K562 (cell line): ENCODE results near the gene LRRC59. TPM values are rescaled to one million over a fixed set of nuclear protein-coding genes. Genes with fewer than 3 reads are reported as not detected.

Experiments used
- ATAC-seq: fragments of 200-7000 bp; cut with Tn5 transposase; 3 replicates; pipeline ENCODE4 v1.9.1; 2020; ENCODE audit warnings: moderate library complexity
- BruUV-seq: library from RNA; stranded (reverse); fragments of 400-500 nt; replicated peaks from 2 replicates; lab custom pipeline; 2021; lab: Mats Ljungman, UMichigan
- CTCF ChIA-PET: fragments of 300-600 bp; formaldehyde crosslinking; extraction: SDS; loops from one replicate; lab custom pipeline; 2021; ENCODE audit warnings: low intra/inter-chr PET ratio; lab: Yijun Ruan, JAX
- POLR2A ChIA-PET: fragments of 300-600, 350-650 bp; sonication (Branson Sonifier 250); formaldehyde crosslinking; extraction: SDS; loops from one replicate; lab custom pipeline; 2021; ENCODE audit warnings: antibody characterized with exemption, inconsistent platforms; lab: Yijun Ruan, JAX
- DNase-seq, 4 experiments: peaks; one replicate each; pipeline versions ENCODE4 v3.0.0 to v3.0.0-alpha.2; 2011 to 2018; ENCODE audit warnings: low spot score in 3 of 4, mixed read lengths in 3 of 4; ENCODE audit errors: extremely low read depth in 1 of 4
- FAIRE-seq: peaks from 2 replicates; lab custom pipeline; 2011; peaks lifted over from hg19 to GRCh38; lab: Jason Lieb, UNC
- H2AFZ ChIP-seq: 2 replicates; pipeline ENCODE4 v1.6.0; 2011; ENCODE audit warnings: low read depth, low read length, control low read depth, inconsistent platforms
- H3K27ac ChIP-seq: fragments of 200-600 bp; 3 replicates; pipeline ENCODE4 v1.8.0; 2011; ENCODE audit warnings: low read depth, mild to moderate bottlenecking, control low read depth, inconsistent platforms, low read length, moderate library complexity, mixed read lengths; ENCODE audit errors: extremely low read depth
- H3K27me3 ChIP-seq, 2 experiments: fragments of 300-600 bp in 1 of 2; 2 replicates in 1 of 2; 3 replicates in 1 of 2; pipeline versions ENCODE4 v1.6.0 to v1.8.0; 2011; ENCODE audit warnings: inconsistent platforms in 2 of 2, low read length in 2 of 2, mild to moderate bottlenecking in 1 of 2, mixed read lengths in 1 of 2, moderate library complexity in 1 of 2; ENCODE audit not compliant: control insufficient read depth in 2 of 2, insufficient read depth in 2 of 2
- H3K36me3 ChIP-seq: fragments of 300-600 bp; 3 replicates; pipeline ENCODE4 v1.8.0; 2011; ENCODE audit warnings: mild to moderate bottlenecking, low read length, inconsistent platforms; ENCODE audit not compliant: control insufficient read depth, insufficient read depth
- H3K4me1 ChIP-seq, 2 experiments: fragments of 200-600 bp in 1 of 2; replicated peaks in 1 of 2; 2 replicates in 1 of 2; 3 replicates in 1 of 2; pipeline versions ENCODE4 v1.5.1 to v1.8.0; 2011; ENCODE audit warnings: inconsistent platforms in 2 of 2, low read length in 2 of 2, mild to moderate bottlenecking in 1 of 2, mixed read lengths in 1 of 2, moderate library complexity in 1 of 2; ENCODE audit not compliant: control insufficient read depth in 2 of 2, insufficient read depth in 2 of 2
- H3K4me2 ChIP-seq: 2 replicates; pipeline ENCODE4 v1.6.1; 2011; ENCODE audit warnings: low read length, control low read depth, inconsistent platforms, mixed read lengths; ENCODE audit not compliant: insufficient read depth
- H3K4me3 ChIP-seq: fragments of 200-600 bp; sonication (generic), shearing (Covaris generic); 2 replicates; pipeline ENCODE4 v1.5.1; 2016; ENCODE audit warnings: control low read depth, inconsistent platforms
- H3K79me2 ChIP-seq: fragments of 200-600 bp; 3 replicates; pipeline ENCODE4 v1.8.0; 2011; ENCODE audit warnings: low read length, inconsistent platforms; ENCODE audit not compliant: control insufficient read depth, insufficient read depth
- H3K9ac ChIP-seq, 2 experiments: 2 replicates each; pipeline versions ENCODE4 v1.6.0 to v1.6.1; 2011; ENCODE audit warnings: low read depth in 2 of 2, low read length in 2 of 2, control low read depth in 1 of 2, inconsistent platforms in 1 of 2, mild to moderate bottlenecking in 1 of 2, mixed read lengths in 1 of 2; ENCODE audit not compliant: insufficient read depth in 1 of 2
- H3K9me1 ChIP-seq: one replicate; pipeline ENCODE4 v1.6.0; 2011; ENCODE audit warnings: inconsistent platforms, mild to moderate bottlenecking, low read length, moderate library complexity; ENCODE audit not compliant: control insufficient read depth, insufficient read depth
- H3K9me3 ChIP-seq: replicated peaks from 2 replicates; pipeline ENCODE4 v1.5.1; 2011; ENCODE audit warnings: low read depth, low read length, inconsistent platforms; ENCODE audit not compliant: control insufficient read depth, insufficient read depth
- H4K20me1 ChIP-seq: replicated peaks from 2 replicates; pipeline ENCODE4 v1.6.1; 2011; ENCODE audit warnings: low read length, inconsistent platforms, mixed read lengths; ENCODE audit not compliant: control insufficient read depth, insufficient read depth
- ATF1 ChIP-seq, 2 experiments: fragments of 450-650 bp in 1 of 2; IDR thresholded peaks; 2 replicates each; pipeline ENCODE4 v1.6.1; 2016; ENCODE audit warnings: missing compliant biosample characterization in 1 of 2, missing genetic modification characterization in 1 of 2
- BCL6 ChIP-seq: fragments of 250-450 bp; sonication (Bioruptor Pico); IDR thresholded peaks from 2 replicates; pipeline ENCODE4 v1.4.0; 2020
- CEBPG ChIP-seq, 3 experiments: fragments of 200-800 bp in 1 of 3; sonication (Bioruptor generic) in 1 of 3; sonication (generic) in 1 of 3; formaldehyde crosslinking in 1 of 3; IDR thresholded peaks in 2 of 3; conservative IDR thresholded peaks in 1 of 3; 2 replicates each; pipeline versions ENCODE4 v1.6.1 to v1.8.0; 2016 to 2022; ENCODE audit warnings: missing compliant biosample characterization in 2 of 3, missing genetic modification characterization in 2 of 3, mild to moderate bottlenecking in 1 of 3, missing genetic modification reagents in 1 of 3
- E2F3 ChIP-seq: fragments of 250-450 bp; sonication (Bioruptor Pico); IDR thresholded peaks from 2 replicates; pipeline ENCODE4 v1.4.0; 2020; ENCODE audit warnings: mild to moderate bottlenecking
- ETV6 ChIP-seq, 3 experiments: fragments of 150-350 bp in 1 of 3; sonication (generic) in 1 of 3; formaldehyde crosslinking in 1 of 3; IDR thresholded peaks; 2 replicates each; pipeline versions ENCODE4 v1.6.1 to v1.8.0; 2014 to 2022; ENCODE audit warnings: borderline replicate concordance in 2 of 3, low read depth in 2 of 3, antibody characterized with exemption in 1 of 3, low read length in 1 of 3, mild to moderate bottlenecking in 1 of 3, missing genetic modification reagents in 1 of 3
- HNRNPLL ChIP-seq: fragments of 200-400 bp; formaldehyde crosslinking; IDR thresholded peaks from 2 replicates; pipeline ENCODE4 v1.6.1; 2017; ENCODE audit warnings: low read length, low read depth, mild to moderate bottlenecking; ENCODE audit not compliant: poor library complexity, severe bottlenecking
- HNRNPUL1 ChIP-seq: fragments of 200-400 bp; formaldehyde crosslinking; IDR thresholded peaks from 2 replicates; pipeline ENCODE4 v1.6.1; 2017; ENCODE audit warnings: low read length
- KLF16 ChIP-seq: IDR thresholded peaks from 2 replicates; pipeline ENCODE4 v1.6.1; 2016; ENCODE audit warnings: antibody characterized with exemption
- RBM34 ChIP-seq: fragments of 200-400 bp; formaldehyde crosslinking; IDR thresholded peaks from 2 replicates; pipeline ENCODE4 v1.6.1; 2018; ENCODE audit warnings: low read length, borderline replicate concordance; ENCODE audit not compliant: insufficient read depth
- SETDB1 ChIP-seq: IDR thresholded peaks from one replicate; pipeline ENCODE4 v1.6.1; 2012; ENCODE audit warnings: low read length, control low read depth, inconsistent platforms
- SIN3B ChIP-seq: fragments of 450-650 bp; IDR thresholded peaks from 2 replicates; pipeline ENCODE4 v1.6.1; 2017; ENCODE audit warnings: low read depth, mild to moderate bottlenecking, moderate library complexity
- SREBF2 ChIP-seq: sonication (generic); formaldehyde crosslinking; IDR thresholded peaks from 2 replicates; pipeline ENCODE4 v1.4.0; 2020; ENCODE audit warnings: mild to moderate bottlenecking, missing genetic modification reagents
- SRF ChIP-seq, 2 experiments: fragments of 250-450, 450-650 bp in 1 of 2; sonication (Bioruptor Pico) in 1 of 2; sonication (generic) in 1 of 2; formaldehyde crosslinking; IDR thresholded peaks; 2 replicates each; pipeline versions ENCODE4 v1.5.0 to v1.5.1; 2020 to 2022; ENCODE audit warnings: mild to moderate bottlenecking in 1 of 2, missing genetic modification reagents in 1 of 2
- TEAD2 ChIP-seq: fragments of 450-650 bp; IDR thresholded peaks from 2 replicates; pipeline ENCODE4 v1.6.1; 2016; ENCODE audit warnings: missing genetic modification characterization, control low read depth, missing compliant biosample characterization
- ZBTB8A ChIP-seq: fragments of 450-650 bp; IDR thresholded peaks from 2 replicates; pipeline ENCODE4 v1.6.1; 2018; ENCODE audit warnings: mild to moderate bottlenecking, moderate library complexity; ENCODE audit not compliant: partially characterized antibody
- ZFP36 ChIP-seq: fragments of 150-350 bp; IDR thresholded peaks from 2 replicates; pipeline ENCODE4 v1.6.1; 2018; ENCODE audit warnings: low read length, low read depth; ENCODE audit not compliant: partially characterized antibody
- ZNF263 ChIP-seq: sonication (generic); formaldehyde crosslinking; IDR thresholded peaks from 2 replicates; pipeline ENCODE4 v1.8.0; 2022; ENCODE audit warnings: mild to moderate bottlenecking, missing genetic modification reagents, borderline replicate concordance
- ZNF551 ChIP-seq: fragments of 250-450 bp; sonication (Bioruptor Pico); IDR thresholded peaks from 2 replicates; pipeline ENCODE4 v1.5.0; 2021; ENCODE audit warnings: mild to moderate bottlenecking, moderate library complexity
- ZNF668 ChIP-seq: fragments of 250-450 bp; sonication (Bioruptor Pico); IDR thresholded peaks from 2 replicates; pipeline ENCODE4 v1.8.0; 2022; ENCODE audit warnings: mild to moderate bottlenecking, inconsistent platforms
- WGBS: fragments of 100-300 bp; shearing (Covaris generic); methylation state at CpG from one replicate; pipeline ENCODE4 v1.1.6; 2016; ENCODE audit warnings: low coverage, mixed read lengths; ENCODE audit not compliant: insufficient coverage; ENCODE audit errors: missing lambda C conversion rate; 5-methylcytosine and 5-hydroxymethylcytosine counted together
- in situ Hi-C: fragments of 300-500 bp; cut with MboI; formaldehyde crosslinking; loops from 4 replicates; pipeline ENCODE4 v1.15.0; 2018; ENCODE audit warnings: inconsistent platforms, mixed read lengths
- intact Hi-C: fragments of 100-400 bp; cut with micrococcal nuclease; formaldehyde crosslinking; loops from 2 replicates; pipeline ENCODE4 v1.14.2; 2022
- polyA plus RNA-seq, 8 experiments: library from polyadenylated mRNA; depleted of rRNA in 4 of 8; stranded (reverse) in 5 of 8; unstranded in 3 of 8; fragments of >200 nt; fragmentation: Nextera tagmentation in 2 of 8; fragmentation: Illumina TruSeq in 1 of 8; extraction: Ambion mirVana in 2 of 8; extraction: Trizol in 1 of 8; gene quantifications; 2 replicates each; pipeline versions ENCODE4 v1.2.1 to v1.2.3, GENCODE V29; 2011 to 2014; ENCODE audit warnings: inconsistent platforms in 1 of 8, missing spikeins in 1 of 8
- total RNA-seq, 7 experiments: library from RNA; depleted of rRNA in 6 of 7; stranded (reverse); fragments of >200 nt in 6 of 7; fragmentation: Illumina TruSeq in 2 of 7; extraction: Trizol in 2 of 7; gene quantifications; 2 replicates each; pipeline versions ENCODE4 v1.2.1 to v1.2.3, GENCODE V29; 2011 to 2021; ENCODE audit warnings: low replicate concordance in 1 of 7

LRRC59 gene
- total and polyA plus RNA-seq, 9 of the 15 experiments (the other 6 are each of a cell fraction or from before 2014, with no cell fraction given) = 27.8 to 244 (median 154) TPM

DNA sequence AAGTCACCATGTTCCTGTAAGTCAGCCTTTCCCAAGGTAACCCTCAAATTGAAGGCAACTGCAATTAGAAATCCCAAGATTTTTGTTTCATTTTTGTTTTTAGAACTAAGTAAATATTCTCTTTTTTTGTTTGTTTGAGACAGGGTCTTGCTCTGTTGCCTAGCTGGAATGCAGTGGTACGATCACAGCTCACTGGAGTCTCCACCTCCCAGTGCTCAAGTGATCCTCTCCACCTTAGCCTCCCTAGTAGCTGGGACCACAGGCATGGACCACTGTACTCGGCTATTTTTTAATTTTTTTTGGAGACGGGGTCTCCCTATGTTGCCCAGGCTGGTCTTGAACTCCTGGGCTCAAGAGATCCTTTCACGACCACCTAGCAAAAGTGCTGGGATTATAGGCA is 10.6 kb upstream of the LRRC59 start:
- FAIRE-seq = no peak
- no peak for ATAC-seq
- Histone ChIP-seq H3K4me2 (no peak overlapping the region), H3K9ac (no peak overlapping the region), H3K9me3 (no peaks in the 10 kb centered on the region), H3K27ac (no peak overlapping the region), H3K9me1 (no peaks in the 10 kb centered on the region), H3K36me3 (no peaks in the 10 kb centered on the region), H3K4me3 (no peak overlapping the region), H3K4me1 (no peaks in the 10 kb centered on the region; a peak in 1 of 5 replicates), H3K27me3 (no peaks in the 10 kb centered on the region; a peak in 1 of 5 replicates), H4K20me1 (0 out of 2 replicates have a peak, but pooled peaks cover 3% of the 10 kb centered on the region), H3K79me2 (no peaks in the 10 kb centered on the region), H2AFZ (no peak overlapping the region)
- TF ChIP-seq ZNF668 (CRISPR knock-in tag) (no peak), CEBPG (CRISPR knock-in tag; IDR thresholded peaks at IDR 0.05) (no peak), CEBPG (tag; conservative IDR thresholded peaks at IDR 0.05 in 1 of 2, IDR thresholded peaks at IDR 0.05 in 1 of 2) (no peak), TEAD2 (no peak), SIN3B (no peak), ZFP36 (no peak), HNRNPUL1 (no peak), ETV6 (IDR thresholded peaks at IDR 0.05; ENCODE audit: borderline replicate concordance in 1 of 2, low read depth in 2 of 2, low read length in 1 of 2) (no peak), ETV6 (CRISPR knock-in tag; IDR thresholded peaks at IDR 0.05; ENCODE audit: borderline replicate concordance) (no peak), ZBTB8A (no peak), ZNF263 (CRISPR knock-in tag) (no peak), RBM34 (no peak), SREBF2 (CRISPR knock-in tag) (no peak), SRF (CRISPR knock-in tag; IDR thresholded peaks at IDR 0.05) (no peak), SETDB1 (no peak), HNRNPLL (no peak), ATF1 (CRISPR knock-in tag; IDR thresholded peaks at IDR 0.05) (no peak), ATF1 (tag; IDR thresholded peaks at IDR 0.05) (no peak), E2F3 (CRISPR knock-in tag) (no peak), BCL6 (CRISPR knock-in tag) (no peak), ZNF551 (CRISPR knock-in tag) (no peak), KLF16 (no peak)
- ChIA-PET POLR2A (interaction anchor here (0.8 to 3.8 kb wide), 2 partner anchors 9 to 11 kb away, joined by 3 to 19 read pairs; partner anchors contain the start of gene LRRC59), CTCF (no interaction called here)
- DNase-seq = no peak
- in situ Hi-C loops (no loop called here), intact Hi-C loops (no loop called here)
- 5% methylated on average over 4 of the region's 4 CpGs for WGBS
- BruUV-seq = no TSS peak
